RWPE2 (cell line): ENCODE measurements around the gene CTNND2.

Experiments
- ATAC-seq: fragments of 200-7000 bp; cut with Tn5 transposase; 3 replicates; pipeline ENCODE4 v1.9.1; 2021; ENCODE audit warnings: low read depth
- DNase-seq: peaks from one replicate; pipeline ENCODE4 v3.0.0-alpha.2; 2020; ENCODE audit warnings: low spot score
- H3K27ac ChIP-seq: fragments of 450-650 bp; 2 replicates; pipeline ENCODE4 v1.5.1; 2017; ENCODE audit warnings: mild to moderate bottlenecking; ENCODE audit not compliant: poor library complexity, severe bottlenecking
- H3K27me3 ChIP-seq: fragments of 250-450 bp; sonication (Bioruptor Pico); 2 replicates; pipeline ENCODE4 v1.5.1; 2021; ENCODE audit warnings: mild to moderate bottlenecking, moderate library complexity; ENCODE audit not compliant: insufficient read depth, poor library complexity, severe bottlenecking
- H3K36me3 ChIP-seq: fragments of 250-450 bp; sonication (Bioruptor Pico); 2 replicates; pipeline ENCODE4 v1.5.1; 2020; ENCODE audit warnings: low read depth, mild to moderate bottlenecking, moderate library complexity
- H3K4me1 ChIP-seq: fragments of 250-450 bp; sonication (Bioruptor Pico); 2 replicates; pipeline ENCODE4 v1.5.1; 2021; ENCODE audit warnings: mild to moderate bottlenecking, moderate library complexity; ENCODE audit not compliant: insufficient read depth, poor library complexity, severe bottlenecking
- H3K4me3 ChIP-seq: fragments of 250-450 bp; sonication (Bioruptor Pico); 2 replicates; pipeline ENCODE4 v1.5.1; 2021; ENCODE audit warnings: mild to moderate bottlenecking, moderate library complexity; ENCODE audit not compliant: severe bottlenecking
- H3K9me3 ChIP-seq: fragments of 250-450 bp; sonication (Bioruptor Pico); 2 replicates; pipeline ENCODE4 v1.5.1; 2021; ENCODE audit warnings: mild to moderate bottlenecking, moderate library complexity; ENCODE audit not compliant: severe bottlenecking
- CTCF ChIP-seq: fragments of 450-650 bp; IDR thresholded peaks from one replicate; pipeline ENCODE4 v1.5.1; 2017; ENCODE audit warnings: mild to moderate bottlenecking, moderate library complexity; ENCODE audit not compliant: poor library complexity, severe bottlenecking

CTNND2 gene

GRCh38 chr5:10927608-10928007 lies 976.6 kb downstream of the CTNND2 start:
- TF ChIP-seq CTCF: no peak
- H3K27me3 ChIP-seq: peaks cover 11% of the 10 kb centered on the region
- no peaks in the 10 kb centered on the region for H3K36me3 ChIP-seq
- H3K27ac ChIP-seq: no peak overlapping the region
- no peaks in the 10 kb centered on the region for H3K4me1 ChIP-seq
- H3K4me3 ChIP-seq: no peak overlapping the region
- ATAC-seq (no peak), DNase-seq (no peak)
- peaks cover 3% of the 10 kb centered on the region for H3K9me3 ChIP-seq

GRCh38 chr5:10923310-10923709 lies 980.9 kb downstream of the CTNND2 start:
- no peaks in the 10 kb centered on the region for H3K36me3 ChIP-seq
- TF ChIP-seq CTCF: no peak
- ATAC-seq (no peak), DNase-seq (no peak)
- peaks cover 4% of the 10 kb centered on the region for H3K27me3 ChIP-seq
- no peaks in the 10 kb centered on the region for H3K9me3 ChIP-seq
- no peaks in the 10 kb centered on the region for H3K4me1 ChIP-seq
- no peak overlapping the region for H3K27ac ChIP-seq
- no peak overlapping the region for H3K4me3 ChIP-seq
